Right lobe of liver (tissue), 6 donors: Measurements from ENCODE around the gene CAMTA1. TPM values are rescaled to one million over a fixed set of nuclear protein-coding genes. Genes with fewer than 3 reads are reported as not detected.
"Not testable (repeated sequence)": the region's sequence is repeated elsewhere in the genome, so short reads cannot be mapped to it uniquely, and the experiment has no call there.

Source experiments
- ATAC-seq, 4 donors: fragments of 200-7000 bp; cut with Tn5 transposase; one replicate each; pipeline ENCODE4 v1.9.1; 2020; ENCODE audit warnings: mild to moderate bottlenecking in 4 of 4, moderate library complexity in 4 of 4
- DNase-seq, 3 donors: peaks; one replicate each; pipeline ENCODE4 v3.0.0-alpha.2; 2020
- H3K27ac ChIP-seq, 3 donors: fragments of 200-600 bp; one replicate each; pipeline ENCODE4 v1.8.0; 2022
- H3K27me3 ChIP-seq, 2 donors: fragments of 200-600 bp; one replicate each; pipeline ENCODE4 v1.8.0; 2022
- H3K36me3 ChIP-seq, 4 donors: fragments of 200-600 bp; sonication (generic) in 1 of 4; one replicate each; pipeline versions ENCODE4 v1.5.1 to v1.8.0; 2017 to 2022; ENCODE audit warnings: control low read depth in 1 of 4
- H3K4me1 ChIP-seq, 4 donors: fragments of 200-600 bp; sonication (generic) in 1 of 4; one replicate each; pipeline versions ENCODE4 v1.5.1 to v1.8.0; 2017 to 2022; ENCODE audit warnings: control low read depth in 1 of 4
- H3K4me3 ChIP-seq, 3 donors: fragments of 200-600 bp; one replicate each; pipeline ENCODE4 v1.8.0; 2022
- H3K9me3 ChIP-seq, 4 donors: fragments of 200-600 bp; sonication (generic) in 1 of 4; one replicate each; pipeline versions ENCODE4 v1.5.1 to v1.8.0; 2017 to 2022; ENCODE audit warnings: control low read depth in 1 of 4
- CTCF ChIP-seq, 4 donors: fragments of 200-600 bp in 3 of 4; fragments of 450-650 bp in 1 of 4; IDR thresholded peaks; one replicate each; pipeline versions ENCODE4 v1.5.1 to v1.8.0; 2016 to 2022; ENCODE audit warnings: antibody characterized with exemption in 4 of 4, mild to moderate bottlenecking in 2 of 4
- POLR2A ChIP-seq: fragments of 450-650 bp; IDR thresholded peaks from one replicate; pipeline ENCODE4 v1.6.1; 2017; ENCODE audit warnings: antibody characterized with exemption, mild to moderate bottlenecking
- WGBS: methylation state at CpG from one replicate; pipeline ENCODE4 v1.1.6; 2018; ENCODE audit warnings: low coverage, low lambda C conversion rate; ENCODE audit not compliant: insufficient coverage; ENCODE audit errors: missing lambda C conversion rate; 5-methylcytosine and 5-hydroxymethylcytosine counted together
- intact Hi-C, 2 donors: fragments of 100-400 bp; cut with DNase I; formaldehyde crosslinking; loops; one replicate each; pipeline versions ENCODE4 v1.11.2 to v1.14.1; 2022
- total RNA-seq, 6 experiments: library from RNA; depleted of rRNA in 2 of 6; stranded (reverse); fragments of >200 nt in 2 of 6; fragmentation: NEBNext Ultra II Directional in 3 of 6; extraction: Animal tissue kit (Norgen Biotek cat#: 25700) in 3 of 6; gene quantifications; one replicate each; pipeline versions ENCODE4 v1.1.0 to v1.2.4, GENCODE V29; 2016 to 2023
- donor health status: DM: no; HTN: yes; CAD: no.
- donor health status: DM: no; HTN: no; CAD: no.
- donor health status: DM: no; HTN: no; CAD: no.
- donor health status: DM: no; HTN: yes; CAD: no.
- donor health status: DM: no; HTN: yes; CAD: no.

The CAMTA1 gene
- total RNA-seq, 6 experiments from 2014 or later: 32.3 to 49.4 (median 37.2) TPM

- H3K27me3 ChIP-seq: no peaks in the 10 kb centered on the region
- no peak for ATAC-seq
- no peak overlapping the region for H3K4me3 ChIP-seq
- no peak overlapping the region for H3K27ac ChIP-seq
- peak in 1 of 3 donors; percentile 47 for DNase-seq
- peaks cover 0 to 5% (median 0%) of the 10 kb centered on the region in 4 donors for H3K4me1 ChIP-seq
- WGBS: 82% methylated on average over 6 of the region's 29 CpGs
- TF ChIP-seq POLR2A (no peak), CTCF (IDR thresholded peaks at IDR 0.05) (no peak)
- H3K9me3 ChIP-seq: no peaks in the 10 kb centered on the region
- intact Hi-C loops: no loop called here
- no peaks in the 10 kb centered on the region for H3K36me3 ChIP-seq
Observed at GRCh38 chr1:7684861-7685635, 899.8 kb downstream of the CAMTA1 start.

- intact Hi-C loops: no loop called here
- Histone ChIP-seq H3K4me3 (no peak overlapping the region), H3K36me3 (no peaks in the 10 kb centered on the region), H3K9me3 (no peaks in the 10 kb centered on the region), H3K27me3 (no peaks in the 10 kb centered on the region), H3K4me1 (peaks cover 0 to 5% (median 0%) of the 10 kb centered on the region in 4 donors), H3K27ac (no peak overlapping the region)
- TF ChIP-seq CTCF (IDR thresholded peaks at IDR 0.05): no peak
- TF ChIP-seq POLR2A: no peak
- DNase-seq (peak in 1 of 3 donors; percentile 35), ATAC-seq (no peak)
- 80% methylated on average over 8 of the region's 16 CpGs for WGBS
Observed at GRCh38 chr1:7686301-7686850, 901.1 kb downstream of the CAMTA1 start.

- H3K4me3 ChIP-seq: no peak overlapping the region
- WGBS: 33% methylated on average over 1 of the region's 9 CpGs
- no peak overlapping the region for H3K27ac ChIP-seq
- no peaks in the 10 kb centered on the region for H3K9me3 ChIP-seq
- DNase-seq (peak in 1 of 3 donors; percentile 34), ATAC-seq (no peak)
- no peak for TF ChIP-seq POLR2A
- TF ChIP-seq CTCF (IDR thresholded peaks at IDR 0.05): no peak
- no peaks in the 10 kb centered on the region for H3K36me3 ChIP-seq
- intact Hi-C loops: no loop called here
- no peaks in the 10 kb centered on the region for H3K27me3 ChIP-seq
- peaks cover 0 to 5% (median 0%) of the 10 kb centered on the region in 4 donors for H3K4me1 ChIP-seq
Observed at GRCh38 chr1:7687411-7687810, 902.2 kb downstream of the CAMTA1 start.

GRCh38 chr1:7688659-7689058 is 903.4 kb downstream of the CAMTA1 start:
- TF ChIP-seq POLR2A (no peak), CTCF (IDR thresholded peaks at IDR 0.05) (no peak)
- Histone ChIP-seq H3K27me3 (no peaks in the 10 kb centered on the region), H3K9me3 (no peaks in the 10 kb centered on the region), H3K4me3 (no peak overlapping the region), H3K4me1 (peaks cover 0 to 5% (median 0%) of the 10 kb centered on the region in 4 donors), H3K36me3 (no peaks in the 10 kb centered on the region), H3K27ac (no peak overlapping the region)
- 58% methylated on average over 1 of the region's 1 CpG for WGBS
- DNase-seq (peak in 1 of 3 donors; percentile 15), ATAC-seq (peak in 3 of 4 donors; percentile 65 to 92 (median 90))
- intact Hi-C loops: no loop called here

GRCh38 chr1:7689307-7689706 is 904.1 kb downstream of the CAMTA1 start:
- intact Hi-C loops, DNase-seq, H3K27me3 ChIP-seq, ATAC-seq, H3K36me3 ChIP-seq, H3K27ac ChIP-seq, H3K4me3 ChIP-seq, H3K4me1 ChIP-seq, H3K9me3 ChIP-seq: not testable (repeated sequence)
- WGBS: 34% methylated on average over 4 of the region's 4 CpGs
